Rectal smooth muscle tissue (tissue), 1 donor: ENCODE data around the gene CAPZB.
A peak's percentile ranks its signal among the peaks of the same experiment; 100 is the strongest.

ENCODE experiments used
- H3K27ac ChIP-seq: one replicate; pipeline ENCODE4 v1.7.0; 2013; ENCODE audit warnings: low read depth, low read length, inconsistent platforms
- H3K27me3 ChIP-seq: one replicate; pipeline ENCODE4 v1.7.0; 2013; ENCODE audit warnings: low read length; ENCODE audit not compliant: control insufficient read depth, insufficient read depth
- H3K36me3 ChIP-seq: one replicate; pipeline ENCODE4 v1.7.0; 2013; ENCODE audit warnings: low read length; ENCODE audit not compliant: control insufficient read depth, insufficient read depth
- H3K4me1 ChIP-seq: one replicate; pipeline ENCODE4 v1.7.0; 2013; ENCODE audit warnings: low read length; ENCODE audit not compliant: control insufficient read depth, insufficient read depth
- H3K4me3 ChIP-seq: one replicate; pipeline ENCODE4 v1.7.0; 2013; ENCODE audit warnings: low read length
- H3K9ac ChIP-seq: one replicate; pipeline ENCODE4 v1.7.0; 2013; ENCODE audit warnings: low read length

The CAPZB gene

GRCh38 chr1:19390166-19390850 is 95.0 kb downstream of the CAPZB start:
- Histone ChIP-seq H3K27ac (peak overlapping the region; percentile 82), H3K27me3 (no peaks in the 10 kb centered on the region), H3K9ac (no peak overlapping the region), H3K4me3 (peak overlapping the region; percentile 2), H3K36me3 (no peaks in the 10 kb centered on the region), H3K4me1 (peaks cover 30% of the 10 kb centered on the region)

GRCh38 chr1:19388980-19389379 is 96.4 kb downstream of the CAPZB start:
- Histone ChIP-seq H3K36me3 (peaks cover 7% of the 10 kb centered on the region), H3K4me3 (no peak overlapping the region), H3K27ac (no peak overlapping the region), H3K9ac (no peak overlapping the region), H3K27me3 (no peaks in the 10 kb centered on the region), H3K4me1 (peaks cover 40% of the 10 kb centered on the region)

GRCh38 chr1:19387045-19387467 is 98.3 kb downstream of the CAPZB start:
- H3K27ac ChIP-seq: no peak overlapping the region
- no peak overlapping the region for H3K4me3 ChIP-seq
- H3K36me3 ChIP-seq: peaks cover 14% of the 10 kb centered on the region
- H3K4me1 ChIP-seq: peaks cover 32% of the 10 kb centered on the region
- H3K9ac ChIP-seq: no peak overlapping the region
- H3K27me3 ChIP-seq: no peaks in the 10 kb centered on the region

- Histone ChIP-seq H3K36me3 (peaks cover 14% of the 10 kb centered on the region), H3K27ac (peak overlapping the region; percentile 58), H3K27me3 (no peaks in the 10 kb centered on the region), H3K4me1 (peaks cover 25% of the 10 kb centered on the region), H3K9ac (no peak overlapping the region), H3K4me3 (no peak overlapping the region)
Measured at GRCh38 chr1:19385869-19386591, 99.3 kb downstream of the CAPZB start.

- Histone ChIP-seq H3K4me1 (peaks cover 21% of the 10 kb centered on the region), H3K9ac (no peak overlapping the region), H3K27ac (peak overlapping the region; percentile 57), H3K36me3 (peaks cover 16% of the 10 kb centered on the region), H3K4me3 (no peak overlapping the region), H3K27me3 (no peaks in the 10 kb centered on the region)
Measured at GRCh38 chr1:19385221-19385620, 100.1 kb downstream of the CAPZB start.

GRCh38 chr1:19384772-19385187 is 100.6 kb downstream of the CAPZB start:
- H3K9ac ChIP-seq: no peak overlapping the region
- no peak overlapping the region for H3K4me3 ChIP-seq
- peak overlapping the region; percentile 58 for H3K27ac ChIP-seq

GRCh38 chr1:19384113-19384512 is 101.2 kb downstream of the CAPZB start:
- Histone ChIP-seq H3K9ac (no peak overlapping the region), H3K36me3 (peaks cover 20% of the 10 kb centered on the region), H3K4me1 (peaks cover 18% of the 10 kb centered on the region), H3K4me3 (no peak overlapping the region), H3K27me3 (no peaks in the 10 kb centered on the region), H3K27ac (peak overlapping the region; percentile 58)

More at GRCh38 chr1:19384772-19385187, 100.6 kb downstream of the CAPZB start:
- peaks cover 18% of the 10 kb centered on the region for H3K4me1 ChIP-seq
- H3K36me3 ChIP-seq: peaks cover 20% of the 10 kb centered on the region
- no peaks in the 10 kb centered on the region for H3K27me3 ChIP-seq

GRCh38 chr1:19382222-19382621 is 103.1 kb downstream of the CAPZB start:
- no peak overlapping the region for H3K27ac ChIP-seq
- H3K4me1 ChIP-seq: peaks cover 18% of the 10 kb centered on the region
- H3K36me3 ChIP-seq: peaks cover 30% of the 10 kb centered on the region
- no peak overlapping the region for H3K9ac ChIP-seq
- no peak overlapping the region for H3K4me3 ChIP-seq
- no peaks in the 10 kb centered on the region for H3K27me3 ChIP-seq

GRCh38 chr1:19381261-19381660 is 104.1 kb downstream of the CAPZB start:
- Histone ChIP-seq H3K4me1 (peaks cover 14% of the 10 kb centered on the region), H3K27me3 (no peaks in the 10 kb centered on the region), H3K4me3 (no peak overlapping the region), H3K9ac (no peak overlapping the region), H3K27ac (no peak overlapping the region), H3K36me3 (peaks cover 36% of the 10 kb centered on the region)

GRCh38 chr1:19377812-19378718 is 107.3 kb downstream of the CAPZB start:
- Histone ChIP-seq H3K4me3 (no peak overlapping the region), H3K27ac (no peak overlapping the region), H3K9ac (no peak overlapping the region), H3K27me3 (no peaks in the 10 kb centered on the region), H3K36me3 (peaks cover 36% of the 10 kb centered on the region), H3K4me1 (no peaks in the 10 kb centered on the region)

GRCh38 chr1:19376428-19377372 is 108.6 kb downstream of the CAPZB start:
- H3K27me3 ChIP-seq: no peaks in the 10 kb centered on the region
- H3K36me3 ChIP-seq: peaks cover 29% of the 10 kb centered on the region
- no peaks in the 10 kb centered on the region for H3K4me1 ChIP-seq
- no peak overlapping the region for H3K9ac ChIP-seq
- no peak overlapping the region for H3K4me3 ChIP-seq
- H3K27ac ChIP-seq: no peak overlapping the region
